HG03442 (cell line): ENCODE measurements around the gene TPM2.
A peak's percentile ranks its signal among the peaks of the same experiment; 100 is the strongest.
"Not testable (repeated sequence)": the region's sequence is repeated elsewhere in the genome, so short reads cannot be mapped to it uniquely, and the experiment has no call there.

Experiments used
- ATAC-seq: cut with Tn5 transposase; IDR thresholded peaks from one replicate; pipeline ENCODE4 v1.9.1; 2021; ENCODE audit warnings: mild to moderate bottlenecking, moderate library complexity; ENCODE audit not compliant: unreplicated experiment

The TPM2 gene

GRCh38 chr9:35656831-35657545, 32.7 kb downstream of the TPM2 start:
- no peak for ATAC-seq

DNA sequence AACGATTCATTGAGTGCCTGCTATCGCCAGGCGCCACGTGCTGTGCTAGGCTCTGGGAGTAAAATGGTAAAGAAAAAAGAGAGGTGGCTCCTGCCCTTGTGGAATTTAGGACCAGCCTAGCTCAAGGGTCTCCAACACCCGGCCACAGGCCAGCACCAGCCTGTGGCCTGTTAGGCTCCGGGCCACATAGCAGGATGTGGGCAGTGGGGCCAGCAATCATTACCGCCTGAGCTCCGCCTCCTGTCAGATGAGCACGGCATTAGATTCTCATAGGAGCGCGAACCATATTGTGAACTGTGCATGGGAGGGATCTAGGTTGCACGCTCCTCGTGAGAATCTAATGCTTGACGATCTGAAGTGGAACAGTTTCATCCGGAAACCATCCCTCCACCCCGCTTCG, 33.4 kb downstream of the TPM2 start:
- no peak for ATAC-seq

- no peak for ATAC-seq
Measured at GRCh38 chr9:35653611-35654010, 36.1 kb downstream of the TPM2 start.

DNA sequence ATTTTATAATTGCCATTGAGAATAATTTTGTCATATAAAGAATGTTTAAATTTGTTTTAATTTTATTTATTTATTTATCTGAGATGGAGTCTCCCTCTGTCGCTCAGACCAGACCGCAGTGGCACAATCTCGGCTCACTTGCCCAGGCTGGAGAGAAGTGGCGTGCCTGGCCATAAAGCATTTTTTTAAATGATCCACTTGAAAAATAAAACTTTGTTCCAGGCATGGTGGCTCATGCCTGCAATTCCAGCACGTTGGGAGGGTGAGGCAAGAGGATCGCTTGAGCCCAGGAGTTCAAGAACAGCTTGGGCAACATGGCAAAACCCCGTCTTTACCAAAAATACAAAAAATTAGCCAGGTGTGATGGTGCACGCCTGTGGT, 36.9 kb downstream of the TPM2 start:
- ATAC-seq: no peak

- ATAC-seq: no peak
Measured at GRCh38 chr9:35651956-35652828, 37.5 kb downstream of the TPM2 start.

- no peak for ATAC-seq
Measured at GRCh38 chr9:35650341-35651158, 39.2 kb downstream of the TPM2 start, which contains the start of gene SIT1. Gene SIT1, minus strand, starts transcription at chr9:35650931. Its CDS starts 78 bp downstream, at chr9:35650853.

DNA sequence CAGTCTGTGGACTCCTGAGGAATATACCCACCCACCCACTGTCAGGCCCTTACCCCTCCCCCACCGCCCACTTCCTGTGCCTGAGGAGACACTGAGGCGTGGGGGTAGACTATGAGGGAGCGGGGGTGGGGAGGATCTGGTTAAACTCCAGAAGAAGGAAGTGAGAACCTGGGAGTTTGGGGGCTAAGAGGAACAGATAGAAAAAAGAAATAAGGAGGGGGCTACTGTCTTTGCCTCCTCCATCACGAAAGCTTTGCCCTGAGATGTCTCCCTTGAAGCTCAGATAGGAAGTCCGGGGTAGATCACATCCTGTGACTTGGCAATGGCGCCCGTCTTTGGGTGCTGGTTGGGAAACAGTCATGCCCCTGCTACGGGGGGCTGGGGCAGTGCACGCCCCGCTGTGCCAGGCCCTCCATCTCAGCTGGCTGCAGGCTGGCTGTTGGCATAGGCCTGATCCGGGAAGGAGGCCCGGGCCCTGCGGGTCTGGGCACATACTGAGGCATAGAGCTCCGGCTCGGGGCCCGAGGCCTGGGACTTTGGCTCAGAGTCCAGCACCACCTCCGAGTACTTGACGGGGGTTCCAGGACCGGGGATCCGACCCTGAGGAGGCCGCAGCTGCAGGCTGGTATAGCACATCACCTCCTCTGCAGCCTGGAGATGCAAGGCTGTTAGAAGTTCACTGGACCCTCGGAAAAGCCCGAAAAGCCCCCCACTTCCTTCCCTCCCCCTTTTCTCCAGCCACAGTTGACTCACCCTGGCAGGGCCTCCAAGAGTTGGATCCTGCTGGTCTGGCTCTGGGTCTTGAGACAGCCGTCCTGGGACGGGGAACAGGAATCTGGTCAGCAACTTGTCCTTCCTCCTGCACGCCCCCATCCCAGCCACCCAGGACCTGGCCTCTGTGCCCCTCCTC, 40.0 kb downstream of the TPM2 start:
- no peak for ATAC-seq

GRCh38 chr9:35646533-35647265, 43.0 kb downstream of the TPM2 start:
- peak; percentile 84 for ATAC-seq

DNA sequence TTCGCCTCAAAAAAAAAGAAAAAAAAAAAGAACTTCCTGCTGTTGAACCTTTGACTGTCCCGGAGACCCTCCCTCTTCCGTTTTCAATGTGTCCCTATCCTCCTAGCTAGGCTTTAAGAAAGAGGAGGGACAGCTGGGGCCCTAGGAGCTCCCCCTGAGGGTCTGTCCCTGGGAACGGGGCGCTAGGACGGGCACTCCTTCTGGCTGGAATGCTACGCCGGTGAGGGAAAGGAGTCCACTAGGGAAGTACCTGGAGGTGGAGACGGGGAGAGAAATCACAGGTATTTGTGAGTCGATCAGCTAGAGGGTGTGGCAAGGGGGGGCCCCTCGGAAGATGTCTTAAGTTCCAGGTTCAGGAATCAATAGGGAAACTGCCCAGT, 43.6 kb downstream of the TPM2 start:
- no peak for ATAC-seq

GRCh38 chr9:35645736-35646135, 44.0 kb downstream of the TPM2 start:
- ATAC-seq: not testable (repeated sequence)

DNA sequence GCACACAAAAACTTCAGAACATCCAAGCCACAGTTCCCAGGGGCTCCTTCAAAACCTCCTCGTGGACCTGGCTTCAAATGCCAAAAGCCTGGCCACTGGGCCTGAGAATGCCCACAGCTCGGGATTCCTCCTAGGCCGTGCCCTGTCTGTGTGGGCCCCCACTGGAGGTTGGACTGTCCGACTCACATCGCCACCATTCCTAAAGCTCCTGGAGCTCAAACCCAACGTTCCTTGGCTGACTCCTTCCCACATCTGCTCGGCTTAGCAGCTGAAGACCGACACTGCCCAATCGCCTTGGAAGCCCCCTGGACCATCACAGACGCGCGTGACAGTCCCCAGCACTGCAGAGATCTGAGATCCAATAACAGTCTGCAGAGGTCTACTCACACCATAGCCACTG, 46.7 kb downstream of the TPM2 start:
- ATAC-seq: no peak

- ATAC-seq: not testable (repeated sequence)
Measured at GRCh38 chr9:35641478-35641877, 48.2 kb downstream of the TPM2 start.

- not testable (repeated sequence) for ATAC-seq
Measured at GRCh38 chr9:35640431-35640830, 49.3 kb downstream of the TPM2 start.

DNA sequence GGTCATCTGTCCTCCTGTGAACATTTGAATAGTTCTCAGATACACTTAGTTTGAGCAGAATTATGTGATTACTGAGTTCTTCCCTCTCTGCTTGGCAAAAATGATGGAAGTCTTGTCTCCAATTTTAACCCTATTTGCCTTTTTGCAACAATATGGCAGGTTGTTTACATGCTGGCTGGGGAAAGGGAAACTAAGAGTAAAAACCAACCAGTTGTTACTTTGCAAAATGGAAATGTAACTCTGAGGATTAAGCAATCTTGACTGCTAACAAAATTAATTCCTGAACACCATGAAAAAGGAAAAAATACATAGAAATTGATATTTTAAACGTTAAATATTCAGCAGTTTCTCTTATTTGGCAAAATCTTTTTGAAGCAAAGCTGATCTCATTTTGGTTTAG, 50.1 kb downstream of the TPM2 start:
- no peak for ATAC-seq

GRCh38 chr9:35639225-35639624, 50.5 kb downstream of the TPM2 start:
- not testable (repeated sequence) for ATAC-seq

DNA sequence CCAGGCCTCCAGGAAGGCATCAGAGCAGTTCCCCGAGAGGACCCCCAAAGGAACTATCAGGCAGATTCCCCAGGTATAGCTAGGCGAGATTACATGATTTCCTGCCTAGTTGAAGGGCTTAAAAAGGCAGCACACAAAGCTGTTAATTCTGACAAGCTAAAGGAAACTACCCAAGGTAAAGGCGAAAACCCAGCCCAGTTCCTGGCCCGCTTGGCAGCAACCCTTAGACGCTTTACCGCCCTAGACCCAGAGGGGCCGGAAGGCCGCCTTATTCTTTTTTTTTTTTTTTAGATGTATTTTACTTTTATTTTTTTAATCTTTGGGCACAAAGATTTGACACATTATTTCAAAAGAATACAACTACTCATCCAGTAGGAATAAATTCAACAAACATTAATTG, 51.0 kb downstream of the TPM2 start:
- not testable (repeated sequence) for ATAC-seq

- ATAC-seq: not testable (repeated sequence)
Measured at GRCh38 chr9:35637427-35637955, 52.2 kb downstream of the TPM2 start.

DNA sequence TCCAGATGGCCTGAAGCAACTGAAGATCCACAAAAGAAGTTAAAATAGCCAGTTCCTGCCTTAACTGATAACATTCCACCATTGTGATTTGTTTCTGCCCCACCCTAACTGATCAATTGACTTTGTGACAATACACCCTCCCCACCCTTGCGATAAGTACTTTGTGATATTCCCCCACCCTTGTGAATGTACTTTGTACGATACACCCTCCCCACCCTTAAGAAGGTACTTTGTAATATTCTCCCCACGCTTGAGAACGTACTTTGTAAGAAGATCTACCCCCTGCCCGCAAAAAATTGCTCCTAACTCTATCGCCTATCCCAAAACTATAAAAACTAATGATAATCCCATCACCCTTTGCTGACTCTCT, 52.9 kb downstream of the TPM2 start:
- not testable (repeated sequence) for ATAC-seq

DNA sequence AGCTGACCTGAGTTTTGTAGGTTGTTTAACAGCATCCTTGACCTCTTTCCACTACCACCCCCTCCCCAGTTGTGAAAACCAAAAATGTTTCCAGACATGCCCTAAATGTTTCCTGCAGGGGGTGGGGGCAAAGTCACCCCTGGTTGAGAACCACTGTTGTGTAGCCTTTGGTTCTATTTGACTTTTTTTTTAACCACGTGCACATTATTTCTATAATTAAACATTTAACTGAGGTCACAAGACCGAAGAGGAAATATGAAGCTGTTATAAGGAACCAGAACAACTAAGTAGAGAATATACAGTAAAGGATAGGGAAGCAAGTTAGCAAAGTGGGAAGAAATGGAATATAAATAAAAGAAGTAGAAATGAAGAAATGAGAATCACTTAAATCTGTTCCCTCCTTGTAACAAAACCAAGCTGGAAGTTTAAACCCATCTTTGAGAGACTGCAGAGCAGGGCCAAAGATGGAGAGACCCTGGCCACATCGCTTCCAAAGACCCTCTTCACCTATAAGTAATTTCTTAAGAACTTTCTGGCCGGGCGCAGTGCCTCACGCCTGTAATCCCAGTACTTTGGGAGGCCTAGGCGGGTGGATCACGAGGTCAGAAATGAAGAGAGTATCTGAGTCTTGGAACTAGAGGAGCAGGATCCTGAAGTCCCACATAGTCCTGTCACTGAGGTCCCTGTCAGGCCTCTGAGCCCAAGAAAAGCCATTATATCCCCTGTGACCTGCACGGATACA, 53.4 kb downstream of the TPM2 start:
- ATAC-seq: no peak
